Measurements from ENCODE around the gene KLK12.

DNA sequence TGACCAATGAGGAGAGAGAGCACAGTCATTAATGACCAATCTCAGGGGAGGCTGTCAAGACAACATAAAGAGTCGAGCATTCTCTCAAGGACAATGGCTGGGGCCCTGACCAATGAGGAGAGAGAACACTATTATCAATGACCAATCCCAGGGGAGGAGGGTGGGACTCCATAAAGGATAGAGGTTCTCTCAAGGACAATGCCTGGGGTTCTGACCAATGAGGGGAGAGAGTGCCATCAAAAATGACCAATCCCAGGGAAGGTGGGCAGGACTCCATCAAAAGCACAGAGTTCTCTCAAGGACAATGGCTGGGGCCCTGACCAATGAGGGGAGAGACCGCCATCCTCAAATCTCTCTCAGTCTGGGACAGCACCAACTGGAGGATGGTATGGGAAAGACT lies 5.1 kb downstream of the KLK12 start:
- TF ChIP-seq, protein P1, sequence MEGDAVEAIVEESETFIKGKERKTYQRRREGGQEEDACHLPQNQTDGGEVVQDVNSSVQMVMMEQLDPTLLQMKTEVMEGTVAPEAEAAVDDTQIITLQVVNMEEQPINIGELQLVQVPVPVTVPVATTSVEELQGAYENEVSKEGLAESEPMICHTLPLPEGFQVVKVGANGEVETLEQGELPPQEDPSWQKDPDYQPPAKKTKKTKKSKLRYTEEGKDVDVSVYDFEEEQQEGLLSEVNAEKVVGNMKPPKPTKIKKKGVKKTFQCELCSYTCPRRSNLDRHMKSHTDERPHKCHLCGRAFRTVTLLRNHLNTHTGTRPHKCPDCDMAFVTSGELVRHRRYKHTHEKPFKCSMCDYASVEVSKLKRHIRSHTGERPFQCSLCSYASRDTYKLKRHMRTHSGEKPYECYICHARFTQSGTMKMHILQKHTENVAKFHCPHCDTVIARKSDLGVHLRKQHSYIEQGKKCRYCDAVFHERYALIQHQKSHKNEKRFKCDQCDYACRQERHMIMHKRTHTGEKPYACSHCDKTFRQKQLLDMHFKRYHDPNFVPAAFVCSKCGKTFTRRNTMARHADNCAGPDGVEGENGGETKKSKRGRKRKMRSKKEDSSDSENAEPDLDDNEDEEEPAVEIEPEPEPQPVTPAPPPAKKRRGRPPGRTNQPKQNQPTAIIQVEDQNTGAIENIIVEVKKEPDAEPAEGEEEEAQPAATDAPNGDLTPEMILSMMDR (IDR thresholded peaks at IDR 0.05) = no peak
- TF ChIP-seq POLR2A (IDR thresholded peaks at IDR 0.05) = no peak

Data from adrenal gland (tissue), 5 donors.